WTC11 (cell line): ENCODE measurements around the gene SULF2. TPM values are rescaled to one million over a fixed set of nuclear protein-coding genes. Genes with fewer than 3 reads are reported as not detected.

Experiments used
- ATAC-seq: fragments of 200-7000 bp; cut with Tn5 transposase; 2 replicates; pipeline ENCODE4 v1.10.0; 2021; ENCODE audit warnings: mild to moderate bottlenecking, moderate library complexity
- CTCF ChIA-PET: fragments of 300-600 bp; sonication (Branson Sonifier 250); formaldehyde crosslinking; loops from one replicate; lab custom pipeline; 2021; ENCODE audit warnings: antibody characterized with exemption; lab: Charles Lee
- POLR2A ChIA-PET: fragments of 350-600 bp; sonication (Branson Sonifier 250); formaldehyde crosslinking; loops from one replicate; lab custom pipeline; 2021; ENCODE audit warnings: antibody characterized with exemption; lab: Charles Lee
- DNase-seq: peaks from one replicate; pipeline ENCODE4 v3.0.0; 2021; ENCODE audit warnings: low spot score
- H3K27ac Mint-ChIP-seq: 2 replicates; pipeline ENCODE4 v1.8.0; 2021; ENCODE audit warnings: mixed read lengths
- H3K27me3 Mint-ChIP-seq: 2 replicates; pipeline ENCODE4 v1.8.0; 2021; ENCODE audit warnings: low read depth, mild to moderate bottlenecking, moderate library complexity, mixed read lengths
- H3K36me3 Mint-ChIP-seq: 2 replicates; pipeline ENCODE4 v1.8.0; 2021; ENCODE audit warnings: mixed read lengths
- H3K4me1 Mint-ChIP-seq: 2 replicates; pipeline ENCODE4 v1.8.0; 2022; ENCODE audit warnings: mixed read lengths
- H3K4me3 Mint-ChIP-seq: 2 replicates; pipeline ENCODE4 v1.8.0; 2021; ENCODE audit warnings: mild to moderate bottlenecking, moderate library complexity, mixed read lengths
- H3K9me3 Mint-ChIP-seq: 2 replicates; pipeline ENCODE4 v1.8.0; 2021; ENCODE audit warnings: mixed read lengths
- CTCF ChIP-seq: fragments of 200-600 bp; IDR thresholded peaks from 2 replicates; pipeline ENCODE4 v1.8.0; 2022; ENCODE audit warnings: antibody characterized with exemption
- E2F1 ChIP-seq: sonication (generic); formaldehyde crosslinking; IDR thresholded peaks from 2 replicates; pipeline ENCODE4 v1.8.0; 2022; ENCODE audit warnings: mild to moderate bottlenecking, missing genetic modification reagents
- E2F5 ChIP-seq: sonication (generic); formaldehyde crosslinking; IDR thresholded peaks from 2 replicates; pipeline ENCODE4 v1.8.1; 2022; ENCODE audit warnings: mild to moderate bottlenecking, moderate library complexity, missing genetic modification reagents
- ELF4 ChIP-seq: sonication (generic); formaldehyde crosslinking; IDR thresholded peaks from 2 replicates; pipeline ENCODE4 v1.8.1; 2022; ENCODE audit warnings: low read depth, mild to moderate bottlenecking, moderate library complexity, missing genetic modification reagents
- FOXK1 ChIP-seq: sonication (generic); formaldehyde crosslinking; IDR thresholded peaks from 2 replicates; pipeline ENCODE4 v1.8.0; 2022; ENCODE audit warnings: mild to moderate bottlenecking, moderate library complexity, missing genetic modification reagents
- HMGA2 ChIP-seq: fragments of 250-450 bp; sonication (Bioruptor Pico); IDR thresholded peaks from 2 replicates; pipeline ENCODE4 v1.4.0; 2021; ENCODE audit warnings: mild to moderate bottlenecking, moderate library complexity
- OVOL2 ChIP-seq: fragments of 250-450 bp; sonication (Bioruptor Pico); IDR thresholded peaks from 2 replicates; pipeline ENCODE4 v1.9.0; 2021; ENCODE audit warnings: mild to moderate bottlenecking, borderline replicate concordance
- SMAD3 ChIP-seq: sonication (generic); formaldehyde crosslinking; IDR thresholded peaks from 2 replicates; pipeline ENCODE4 v1.8.0; 2022; ENCODE audit warnings: missing genetic modification reagents, mild to moderate bottlenecking, borderline replicate concordance
- TEAD1 ChIP-seq: sonication (generic); formaldehyde crosslinking; IDR thresholded peaks from 2 replicates; pipeline ENCODE4 v1.8.0; 2022; ENCODE audit warnings: mild to moderate bottlenecking, missing genetic modification reagents
- USF2 ChIP-seq: sonication (generic); formaldehyde crosslinking; IDR thresholded peaks from 2 replicates; pipeline ENCODE4 v1.8.1; 2023; ENCODE audit warnings: mild to moderate bottlenecking, missing genetic modification reagents, moderate library complexity
- ZBTB21 ChIP-seq: sonication (generic); formaldehyde crosslinking; IDR thresholded peaks from 2 replicates; pipeline ENCODE4 v1.8.1; 2023; ENCODE audit warnings: mild to moderate bottlenecking, missing genetic modification reagents, borderline replicate concordance
- ZMAT4 ChIP-seq: fragments of 250-450 bp; sonication (Bioruptor Pico); IDR thresholded peaks from 2 replicates; pipeline ENCODE4 v1.9.0; 2021; ENCODE audit warnings: mild to moderate bottlenecking
- ZNF281 ChIP-seq: sonication (generic); formaldehyde crosslinking; IDR thresholded peaks from 2 replicates; pipeline ENCODE4 v1.8.0; 2023; ENCODE audit warnings: mild to moderate bottlenecking, missing genetic modification reagents
- ZNF317 ChIP-seq: sonication (generic); formaldehyde crosslinking; IDR thresholded peaks from 2 replicates; pipeline ENCODE4 v1.8.1; 2023; ENCODE audit warnings: low read depth, mild to moderate bottlenecking, moderate library complexity, missing genetic modification reagents, borderline replicate concordance
- total RNA-seq: library from RNA; stranded (reverse); gene quantifications from 3 replicates; pipeline ENCODE4 v1.2.3, GENCODE V29; 2021
- TF ChIP-seq, protein P1 (sequence below): sonication (generic); formaldehyde crosslinking; IDR thresholded peaks from 2 replicates; pipeline ENCODE4 v1.8.1; 2023; ENCODE audit warnings: mild to moderate bottlenecking, missing genetic modification reagents
- TF ChIP-seq, protein P2 (sequence below): fragments of 250-450 bp; sonication (Bioruptor Pico); IDR thresholded peaks from 2 replicates; pipeline ENCODE4 v2.1.2; 2022; ENCODE audit warnings: mild to moderate bottlenecking, moderate library complexity
- TF ChIP-seq, protein P3 (sequence below): sonication (generic); formaldehyde crosslinking; IDR thresholded peaks from 2 replicates; pipeline ENCODE4 v1.8.0; 2022; ENCODE audit warnings: mild to moderate bottlenecking, missing genetic modification reagents

The SULF2 gene
- total RNA-seq, 1 experiment from 2014 or later = 36.0 TPM

- ATAC-seq = no peak
- Mint-ChIP-seq H3K4me1 (peaks cover 14% of the 10 kb centered on the region), H3K9me3 (peaks cover 11% of the 10 kb centered on the region), H3K27ac (no peak overlapping the region), H3K27me3 (no peaks in the 10 kb centered on the region), H3K36me3 (peaks cover 10% of the 10 kb centered on the region), H3K4me3 (no peak overlapping the region)
- no peak for TF ChIP-seq USF2 (CRISPR knock-in tag)
- no peak for TF ChIP-seq CTCF
- no peak for TF ChIP-seq FOXK1 (CRISPR knock-in tag)
- no peak for TF ChIP-seq E2F5 (CRISPR knock-in tag)
- no peak for TF ChIP-seq ELF4 (CRISPR knock-in tag)
- no peak for TF ChIP-seq ZMAT4 (CRISPR knock-in tag)
- TF ChIP-seq TEAD1 (CRISPR knock-in tag) = no peak
- no peak for TF ChIP-seq ZNF281 (CRISPR knock-in tag)
- no peak for TF ChIP-seq ZBTB21 (CRISPR knock-in tag)
- no peak for TF ChIP-seq E2F1 (CRISPR knock-in tag)
- TF ChIP-seq HMGA2 (CRISPR knock-in tag) = no peak
- TF ChIP-seq, protein P1, sequence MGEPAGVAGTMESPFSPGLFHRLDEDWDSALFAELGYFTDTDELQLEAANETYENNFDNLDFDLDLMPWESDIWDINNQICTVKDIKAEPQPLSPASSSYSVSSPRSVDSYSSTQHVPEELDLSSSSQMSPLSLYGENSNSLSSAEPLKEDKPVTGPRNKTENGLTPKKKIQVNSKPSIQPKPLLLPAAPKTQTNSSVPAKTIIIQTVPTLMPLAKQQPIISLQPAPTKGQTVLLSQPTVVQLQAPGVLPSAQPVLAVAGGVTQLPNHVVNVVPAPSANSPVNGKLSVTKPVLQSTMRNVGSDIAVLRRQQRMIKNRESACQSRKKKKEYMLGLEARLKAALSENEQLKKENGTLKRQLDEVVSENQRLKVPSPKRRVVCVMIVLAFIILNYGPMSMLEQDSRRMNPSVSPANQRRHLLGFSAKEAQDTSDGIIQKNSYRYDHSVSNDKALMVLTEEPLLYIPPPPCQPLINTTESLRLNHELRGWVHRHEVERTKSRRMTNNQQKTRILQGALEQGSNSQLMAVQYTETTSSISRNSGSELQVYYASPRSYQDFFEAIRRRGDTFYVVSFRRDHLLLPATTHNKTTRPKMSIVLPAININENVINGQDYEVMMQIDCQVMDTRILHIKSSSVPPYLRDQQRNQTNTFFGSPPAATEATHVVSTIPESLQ = no peak
- TF ChIP-seq OVOL2 (CRISPR knock-in tag) = no peak
- ChIA-PET CTCF (interaction anchor here (1.8 kb wide), 1 partner anchor 60 kb away, joined by 5 read pairs; no protein-coding TSS in a partner anchor), POLR2A (no interaction called here)
- no peak for DNase-seq
Measured at GRCh38 chr20:47723322-47723721, 62.0 kb downstream of the SULF2 start.

GRCh38 chr20:47720636-47721427, 64.4 kb downstream of the SULF2 start:
- H3K27ac Mint-ChIP-seq = no peak overlapping the region
- TF ChIP-seq SMAD3 (CRISPR knock-in tag) (no peak), ZNF317 (CRISPR knock-in tag) (no peak)
- TF ChIP-seq, protein P2, sequence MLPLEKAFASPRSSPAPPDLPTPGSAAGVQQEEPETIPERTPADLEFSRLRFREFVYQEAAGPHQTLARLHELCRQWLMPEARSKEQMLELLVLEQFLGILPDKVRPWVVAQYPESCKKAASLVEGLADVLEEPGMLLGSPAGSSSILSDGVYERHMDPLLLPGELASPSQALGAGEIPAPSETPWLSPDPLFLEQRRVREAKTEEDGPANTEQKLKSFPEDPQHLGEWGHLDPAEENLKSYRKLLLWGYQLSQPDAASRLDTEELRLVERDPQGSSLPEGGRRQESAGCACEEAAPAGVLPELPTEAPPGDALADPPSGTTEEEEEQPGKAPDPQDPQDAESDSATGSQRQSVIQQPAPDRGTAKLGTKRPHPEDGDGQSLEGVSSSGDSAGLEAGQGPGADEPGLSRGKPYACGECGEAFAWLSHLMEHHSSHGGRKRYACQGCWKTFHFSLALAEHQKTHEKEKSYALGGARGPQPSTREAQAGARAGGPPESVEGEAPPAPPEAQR (CRISPR knock-in tag) = no peak
- TF ChIP-seq, protein P3, sequence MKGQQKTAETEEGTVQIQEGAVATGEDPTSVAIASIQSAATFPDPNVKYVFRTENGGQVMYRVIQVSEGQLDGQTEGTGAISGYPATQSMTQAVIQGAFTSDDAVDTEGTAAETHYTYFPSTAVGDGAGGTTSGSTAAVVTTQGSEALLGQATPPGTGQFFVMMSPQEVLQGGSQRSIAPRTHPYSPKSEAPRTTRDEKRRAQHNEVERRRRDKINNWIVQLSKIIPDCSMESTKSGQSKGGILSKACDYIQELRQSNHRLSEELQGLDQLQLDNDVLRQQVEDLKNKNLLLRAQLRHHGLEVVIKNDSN = no peak

More at GRCh38 chr20:47720636-47721427, 64.4 kb downstream of the SULF2 start:
- ChIA-PET POLR2A (interaction anchor here (0.6 kb wide), 1 partner anchor 575 kb away, joined by 3 read pairs; no protein-coding TSS in a partner anchor), CTCF (interaction anchor here (0.7 to 1.6 kb wide), 4 partner anchors 9 to 116 kb away, joined by 3 to 10 read pairs (median 4); no protein-coding TSS in a partner anchor)
- H3K4me1 Mint-ChIP-seq = peaks cover 6% of the 10 kb centered on the region
- H3K36me3 Mint-ChIP-seq = peaks cover 10% of the 10 kb centered on the region
- no peaks in the 10 kb centered on the region for H3K27me3 Mint-ChIP-seq
- DNase-seq (no peak), ATAC-seq (no peak)
- H3K4me3 Mint-ChIP-seq = no peak overlapping the region
- H3K9me3 Mint-ChIP-seq = peaks cover 11% of the 10 kb centered on the region
